ENCODE data around the gene RPE.

Gene RPE

GRCh38 chr2:210000464-210001324 lies 1.7 kb upstream of the RPE start:
- no peak for DNase-seq (ENCODE audit: low read depth)

- no peak for DNase-seq (ENCODE audit: low read depth)
Observed at GRCh38 chr2:210003359-210003758, 921 bp downstream of the RPE start.

- DNase-seq (ENCODE audit: low read depth), result no peak
Observed at GRCh38 chr2:210004881-210005280, 2.4 kb downstream of the RPE start.

- no peak for DNase-seq (ENCODE audit: low read depth)
Observed at GRCh38 chr2:210007895-210008294, 5.5 kb downstream of the RPE start.

- DNase-seq (ENCODE audit: low read depth), result no peak
Observed at GRCh38 chr2:210009126-210009525, 6.7 kb downstream of the RPE start.

- no peak for DNase-seq (ENCODE audit: low read depth)
Observed at GRCh38 chr2:210009896-210010295, 7.5 kb downstream of the RPE start.

- DNase-seq (ENCODE audit: low read depth), result no peak
Observed at GRCh38 chr2:210020138-210020537, 17.7 kb downstream of the RPE start.

- no peak for DNase-seq (ENCODE audit: low read depth)
Observed at GRCh38 chr2:210022824-210023223, 20.4 kb downstream of the RPE start.

GRCh38 chr2:210027608-210028007 lies 25.2 kb downstream of the RPE start:
- DNase-seq (ENCODE audit: low read depth), result no peak

GRCh38 chr2:210028178-210028577 lies 25.7 kb downstream of the RPE start:
- no peak for DNase-seq (ENCODE audit: low read depth)

- no peak for DNase-seq (ENCODE audit: low read depth)
Observed at GRCh38 chr2:210034087-210034683, 31.7 kb downstream of the RPE start.

GRCh38 chr2:210035679-210036078 lies 33.2 kb downstream of the RPE start:
- no peak for DNase-seq (ENCODE audit: low read depth)

- no peak for DNase-seq (ENCODE audit: low read depth)
Observed at GRCh38 chr2:210038078-210038477, 35.6 kb downstream of the RPE start.

GRCh38 chr2:210046851-210047500 lies 44.5 kb downstream of the RPE start:
- DNase-seq (ENCODE audit: low read depth), result no peak

GRCh38 chr2:210049831-210050230 lies 47.4 kb downstream of the RPE start:
- DNase-seq (ENCODE audit: low read depth), result no peak

- DNase-seq (ENCODE audit: low read depth), result no peak
Observed at GRCh38 chr2:210050885-210051284, 48.4 kb downstream of the RPE start.

- DNase-seq (ENCODE audit: low read depth), result no peak
Observed at GRCh38 chr2:210054696-210055095, 52.3 kb downstream of the RPE start.

- no peak for DNase-seq (ENCODE audit: low read depth)
Observed at GRCh38 chr2:210055825-210056224, 53.4 kb downstream of the RPE start.

GRCh38 chr2:210063306-210063705 lies 60.9 kb downstream of the RPE start:
- DNase-seq (ENCODE audit: low read depth), result no peak
